Effector memory CD4-positive, alpha-beta T cell (primary cell): Measurements from ENCODE around the gene PTPRZ1.

Experiments
- DNase-seq, 3 donors: peaks; one replicate each; pipeline ENCODE4 v3.0.0-alpha.2; 2020
- H3K27ac ChIP-seq: 2 replicates; pipeline ENCODE4 v1.7.0; 2013; ENCODE audit warnings: mild to moderate bottlenecking, low read length, moderate library complexity; ENCODE audit not compliant: insufficient read depth, poor library complexity, severe bottlenecking
- H3K27me3 ChIP-seq: replicated peaks from 2 replicates; pipeline ENCODE4 v1.7.0; 2013; ENCODE audit warnings: mild to moderate bottlenecking, low read length; ENCODE audit not compliant: insufficient read depth, control insufficient read depth, poor library complexity, severe bottlenecking
- H3K36me3 ChIP-seq: 2 replicates; pipeline ENCODE4 v1.7.0; 2013; ENCODE audit warnings: mild to moderate bottlenecking, low read length, moderate library complexity; ENCODE audit not compliant: control insufficient read depth, insufficient read depth
- H3K4me1 ChIP-seq: 2 replicates; pipeline ENCODE4 v1.7.0; 2013; ENCODE audit warnings: low read length, mild to moderate bottlenecking; ENCODE audit not compliant: control insufficient read depth, insufficient read depth, poor library complexity, severe bottlenecking
- H3K4me3 ChIP-seq: 2 replicates; pipeline ENCODE4 v1.7.0; 2013; ENCODE audit warnings: low read length, low read depth, mild to moderate bottlenecking; ENCODE audit not compliant: insufficient read depth, poor library complexity, severe bottlenecking
- H3K9me3 ChIP-seq: 2 replicates; pipeline ENCODE4 v1.7.0; 2013; ENCODE audit warnings: mild to moderate bottlenecking, low read length, moderate library complexity; ENCODE audit not compliant: control insufficient read depth

PTPRZ1 gene

GRCh38 chr7:121919986-121920385, 47.0 kb downstream of the PTPRZ1 start:
- no peak for DNase-seq

DNA sequence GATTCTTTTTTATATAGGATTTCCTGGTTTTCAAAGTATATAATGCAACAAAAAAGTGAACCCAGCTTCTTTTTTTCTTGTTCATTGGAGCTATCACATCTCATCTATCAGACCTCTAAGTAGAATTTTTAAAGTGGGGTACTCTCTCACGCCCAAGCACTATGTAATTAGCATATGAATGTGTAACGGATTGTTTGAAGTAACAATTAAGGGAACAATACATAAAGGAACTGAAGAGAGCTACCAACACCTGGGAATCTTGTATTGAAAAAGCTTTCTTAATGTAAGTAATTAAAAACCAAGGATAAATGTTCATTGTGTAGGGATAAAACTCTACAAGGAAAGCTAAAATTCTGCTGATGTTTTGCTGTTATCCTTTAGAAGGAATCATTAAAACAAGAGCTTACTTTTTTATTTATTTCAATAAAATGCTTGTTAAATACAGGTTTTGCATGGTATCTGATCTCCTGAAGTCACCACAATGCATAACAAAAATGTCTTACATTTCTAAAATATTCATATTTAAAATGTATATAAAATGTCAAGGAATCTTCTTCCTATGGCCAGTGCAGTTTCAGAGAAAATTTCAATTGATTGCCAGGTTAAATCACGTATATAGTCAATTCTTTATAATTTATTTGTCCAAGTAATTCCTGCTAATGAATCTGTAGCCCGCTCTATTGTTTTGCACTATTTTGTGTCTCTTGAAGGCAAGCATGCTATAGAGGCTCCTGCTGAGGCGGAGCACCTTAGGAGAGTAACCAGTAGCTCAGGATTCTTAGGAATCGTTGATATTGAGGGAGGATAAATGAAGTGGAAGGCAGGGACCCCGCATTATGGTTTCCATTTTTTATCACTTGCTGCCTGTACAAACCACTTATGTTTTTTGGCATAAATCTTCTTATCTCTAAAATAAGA, 51.6 kb downstream of the PTPRZ1 start:
- H3K4me1 ChIP-seq, result no peaks in the 10 kb centered on the region
- no peaks in the 10 kb centered on the region for H3K36me3 ChIP-seq
- no peaks in the 10 kb centered on the region for H3K27me3 ChIP-seq
- no peak overlapping the region for H3K27ac ChIP-seq
- H3K9me3 ChIP-seq, result no peaks in the 10 kb centered on the region
- DNase-seq, result no peak
- H3K4me3 ChIP-seq, result no peak overlapping the region

More at GRCh38 chr7:121919986-121920385, 47.0 kb downstream of the PTPRZ1 start:
- Histone ChIP-seq H3K4me1 (no peaks in the 10 kb centered on the region), H3K27ac (no peak overlapping the region), H3K4me3 (no peak overlapping the region), H3K36me3 (no peaks in the 10 kb centered on the region), H3K27me3 (no peaks in the 10 kb centered on the region), H3K9me3 (no peaks in the 10 kb centered on the region)

DNA sequence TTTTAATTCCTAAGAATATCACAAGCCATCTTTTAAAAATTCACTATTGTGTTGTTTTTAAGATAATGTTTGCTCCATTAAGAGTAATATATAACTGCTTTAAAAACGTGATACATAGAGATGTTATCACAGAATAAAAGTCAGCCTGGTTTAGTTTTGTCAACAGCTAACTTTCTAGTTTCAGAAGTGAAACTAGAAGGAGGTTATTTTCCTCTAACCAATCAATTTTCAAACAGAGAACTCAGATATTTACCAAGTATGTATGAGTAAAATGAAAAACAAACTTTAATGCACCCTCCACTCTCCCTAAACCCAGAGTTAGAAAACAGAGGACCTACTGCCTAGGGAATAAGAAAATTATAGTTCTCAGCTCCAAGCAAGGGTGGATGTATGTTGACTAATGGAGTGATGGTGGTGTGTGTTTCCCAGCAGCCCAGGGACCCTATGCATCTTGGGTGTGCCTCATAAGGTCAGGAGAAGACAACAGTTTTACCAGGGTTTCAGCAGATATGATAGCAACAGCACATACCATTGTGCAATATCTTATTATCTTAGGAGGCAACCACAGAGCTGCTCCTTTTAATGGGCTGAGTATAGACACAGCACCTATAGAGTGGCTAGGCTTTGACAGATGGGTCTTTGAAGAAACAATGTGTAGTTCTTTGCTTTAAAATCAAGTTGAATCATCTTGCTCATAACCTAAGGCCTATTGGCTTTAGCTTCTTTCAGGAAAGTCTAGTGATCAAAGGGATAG, 58.4 kb downstream of the PTPRZ1 start:
- no peak for DNase-seq
- H3K36me3 ChIP-seq, result no peaks in the 10 kb centered on the region
- H3K27me3 ChIP-seq, result no peaks in the 10 kb centered on the region
- H3K27ac ChIP-seq, result no peak overlapping the region
- H3K9me3 ChIP-seq, result no peaks in the 10 kb centered on the region
- H3K4me1 ChIP-seq, result no peaks in the 10 kb centered on the region
- no peak overlapping the region for H3K4me3 ChIP-seq

- H3K27ac ChIP-seq, result no peak overlapping the region
- H3K27me3 ChIP-seq, result no peaks in the 10 kb centered on the region
- H3K4me3 ChIP-seq, result no peak overlapping the region
- H3K4me1 ChIP-seq, result no peaks in the 10 kb centered on the region
- no peaks in the 10 kb centered on the region for H3K36me3 ChIP-seq
- DNase-seq, result no peak
- no peaks in the 10 kb centered on the region for H3K9me3 ChIP-seq
These were observed 59.8 kb downstream of the PTPRZ1 start for GRCh38 chr7:121932768-121933167.

DNA sequence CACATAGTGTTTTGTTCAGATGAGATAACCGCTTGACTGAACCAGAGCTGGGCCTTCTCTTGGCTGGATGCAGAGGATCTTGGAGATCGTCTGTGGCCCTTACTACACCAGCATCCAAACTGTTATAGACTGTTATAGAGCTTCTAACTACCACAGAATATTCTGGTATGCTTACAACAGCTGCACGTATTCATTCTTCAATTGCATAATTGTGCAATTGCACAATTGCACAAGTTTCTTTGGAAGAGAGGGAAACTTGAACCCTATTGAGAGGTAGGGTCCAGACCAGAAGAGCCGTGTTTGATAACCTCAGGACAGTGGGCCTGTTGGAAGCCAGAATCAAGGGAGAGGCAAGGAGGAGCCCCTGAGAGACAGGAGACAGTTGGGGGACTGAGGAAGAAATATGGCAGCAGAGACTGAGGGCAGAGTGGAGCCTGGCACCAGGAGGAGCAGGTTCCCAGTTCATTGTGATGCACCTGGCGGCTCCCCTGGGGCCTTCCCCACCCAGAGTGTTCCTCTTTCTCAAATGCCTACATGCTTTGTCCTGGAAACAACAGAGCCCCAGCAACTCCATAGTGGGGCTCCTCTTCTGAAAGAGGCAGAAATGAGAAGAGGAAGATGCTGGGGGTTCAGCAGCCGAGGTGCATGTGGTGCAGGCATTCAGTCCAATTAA, 64.1 kb downstream of the PTPRZ1 start:
- no peak for DNase-seq
- Histone ChIP-seq H3K27ac (no peak overlapping the region), H3K4me1 (no peaks in the 10 kb centered on the region), H3K4me3 (no peak overlapping the region), H3K9me3 (no peaks in the 10 kb centered on the region), H3K27me3 (no peaks in the 10 kb centered on the region), H3K36me3 (no peaks in the 10 kb centered on the region)

DNA sequence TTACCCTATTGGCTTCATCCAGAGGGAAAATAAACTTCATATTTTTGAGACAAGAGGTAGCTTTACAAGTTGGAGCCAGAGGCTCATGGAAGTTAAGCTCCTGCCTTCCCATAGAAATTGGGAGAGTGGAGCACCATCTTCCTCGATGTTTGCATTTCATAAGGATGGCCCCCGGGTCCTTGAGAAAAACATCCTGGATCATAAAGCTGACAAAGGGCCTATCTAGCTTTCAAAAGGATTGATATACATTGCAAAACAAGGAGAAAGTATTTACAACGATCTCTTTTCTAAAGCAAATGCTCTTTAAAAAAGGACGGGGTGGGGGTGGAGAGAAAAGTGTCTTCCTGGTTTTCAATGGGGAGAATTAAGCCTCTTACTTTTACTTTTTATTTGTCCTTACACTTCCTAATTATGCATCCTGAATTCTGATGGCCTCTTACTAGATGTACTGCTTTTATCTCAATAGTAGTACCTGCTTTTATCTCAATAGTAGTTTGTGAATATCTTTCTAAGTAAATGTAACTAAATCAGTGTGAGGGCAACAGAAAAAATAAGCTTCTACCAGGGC, 65.6 kb downstream of the PTPRZ1 start:
- no peak overlapping the region for H3K4me3 ChIP-seq
- H3K27ac ChIP-seq, result no peak overlapping the region
- no peak for DNase-seq
- no peaks in the 10 kb centered on the region for H3K36me3 ChIP-seq
- H3K4me1 ChIP-seq, result no peaks in the 10 kb centered on the region
- H3K9me3 ChIP-seq, result no peaks in the 10 kb centered on the region
- H3K27me3 ChIP-seq, result no peaks in the 10 kb centered on the region

GRCh38 chr7:121940918-121941317, 68.0 kb downstream of the PTPRZ1 start:
- H3K4me1 ChIP-seq, result no peaks in the 10 kb centered on the region
- H3K4me3 ChIP-seq, result no peak overlapping the region
- H3K36me3 ChIP-seq, result no peaks in the 10 kb centered on the region
- no peak for DNase-seq
- H3K9me3 ChIP-seq, result no peaks in the 10 kb centered on the region
- H3K27ac ChIP-seq, result no peak overlapping the region
- H3K27me3 ChIP-seq, result no peaks in the 10 kb centered on the region

DNA sequence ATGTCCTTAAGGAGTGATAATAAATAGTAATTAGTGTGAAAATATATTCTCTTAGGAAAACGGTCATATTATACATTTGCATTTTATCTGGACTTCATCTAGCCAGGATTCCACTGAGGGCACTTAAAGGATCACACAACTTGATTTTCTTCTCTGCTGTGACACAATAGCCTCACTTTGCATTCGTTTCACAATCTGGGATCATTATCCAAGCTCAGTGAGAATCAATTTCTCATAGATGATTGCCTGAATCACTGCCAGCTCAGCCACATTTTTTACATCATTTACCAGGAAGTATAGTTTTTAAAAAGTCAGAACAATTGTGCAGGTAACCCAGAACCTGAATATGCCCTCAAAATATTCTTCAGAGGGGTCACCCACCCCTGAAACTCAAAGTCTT, 68.9 kb downstream of the PTPRZ1 start:
- Histone ChIP-seq H3K9me3 (no peaks in the 10 kb centered on the region), H3K4me3 (no peak overlapping the region), H3K4me1 (no peaks in the 10 kb centered on the region), H3K27me3 (no peaks in the 10 kb centered on the region), H3K27ac (no peak overlapping the region), H3K36me3 (no peaks in the 10 kb centered on the region)
- DNase-seq, result no peak

- no peak for DNase-seq
- no peaks in the 10 kb centered on the region for H3K9me3 ChIP-seq
- no peak overlapping the region for H3K27ac ChIP-seq
- H3K27me3 ChIP-seq, result no peaks in the 10 kb centered on the region
- H3K4me1 ChIP-seq, result no peaks in the 10 kb centered on the region
- no peak overlapping the region for H3K4me3 ChIP-seq
- no peaks in the 10 kb centered on the region for H3K36me3 ChIP-seq
These were observed 72.1 kb downstream of the PTPRZ1 start for GRCh38 chr7:121945066-121945465.
